CD4-positive, CD25-positive, alpha-beta regulatory T cell (primary cell): ENCODE results near the gene SOX21. TPM values are rescaled to one million over a fixed set of nuclear protein-coding genes. Genes with fewer than 3 reads are reported as not detected.

Experiments used
- ATAC-seq, 2 donors: fragments of 150-1000 bp; cut with Tn5 transposase; one replicate each; pipeline ENCODE4 v1.10.0; 2021; ENCODE audit warnings: low read depth in 2 of 2, moderate number of reproducible peaks in 2 of 2, moderate library complexity in 1 of 2
- DNase-seq, 3 donors: peaks; one replicate each; pipeline versions ENCODE4 v3.0.0 to v3.0.0-alpha.2; 2012 to 2022; ENCODE audit warnings: mixed read lengths in 1 of 3
- H3K27ac ChIP-seq: one replicate; pipeline ENCODE4 v1.7.0; 2013; ENCODE audit warnings: mild to moderate bottlenecking, low read length; ENCODE audit not compliant: insufficient read depth, poor library complexity, severe bottlenecking
- H3K27me3 ChIP-seq: one replicate; pipeline ENCODE4 v1.7.0; 2013; ENCODE audit warnings: low read length; ENCODE audit not compliant: control insufficient read depth, insufficient read depth
- H3K36me3 ChIP-seq: one replicate; pipeline ENCODE4 v1.7.0; 2013; ENCODE audit warnings: mild to moderate bottlenecking, low read length, moderate library complexity; ENCODE audit not compliant: control insufficient read depth, insufficient read depth
- H3K4me1 ChIP-seq: 2 replicates; pipeline ENCODE4 v1.7.0; 2013; ENCODE audit warnings: mild to moderate bottlenecking, low read length; ENCODE audit not compliant: insufficient read depth, control insufficient read depth, poor library complexity, severe bottlenecking
- H3K4me3 ChIP-seq: one replicate; pipeline ENCODE4 v1.7.0; 2013; ENCODE audit warnings: low read depth, mild to moderate bottlenecking, low read length, moderate library complexity
- H3K9me3 ChIP-seq, 2 experiments: 1 replicate in 1 of 2; 2 replicates in 1 of 2; pipeline ENCODE4 v1.7.0; 2013; ENCODE audit warnings: low read length in 2 of 2, mild to moderate bottlenecking in 1 of 2, moderate library complexity in 1 of 2; ENCODE audit not compliant: control insufficient read depth in 2 of 2
- H3K27ac Mint-ChIP-seq, 3 donors: one replicate each; pipeline ENCODE4 v1.8.0; 2020 to 2022; ENCODE audit warnings: mild to moderate bottlenecking in 3 of 3, mixed read lengths in 3 of 3, moderate library complexity in 2 of 3
- H3K27me3 Mint-ChIP-seq: one replicate; pipeline ENCODE4 v1.8.0; 2022; ENCODE audit warnings: mild to moderate bottlenecking, mixed read lengths
- H3K36me3 Mint-ChIP-seq: one replicate; pipeline ENCODE4 v1.8.0; 2020; ENCODE audit warnings: mixed read lengths
- H3K4me1 Mint-ChIP-seq, 4 donors: one replicate each; pipeline ENCODE4 v1.8.0; 2020 to 2022; ENCODE audit warnings: mixed read lengths in 4 of 4, mild to moderate bottlenecking in 1 of 4
- H3K4me3 Mint-ChIP-seq, 4 donors: one replicate each; pipeline ENCODE4 v1.8.0; 2020 to 2022; ENCODE audit warnings: mild to moderate bottlenecking in 4 of 4, mixed read lengths in 4 of 4, moderate library complexity in 3 of 4
- H3K9me3 Mint-ChIP-seq, 7 donors: one replicate each; pipeline ENCODE4 v1.8.0; 2020 to 2022; ENCODE audit warnings: mixed read lengths in 7 of 7, mild to moderate bottlenecking in 3 of 7, moderate library complexity in 2 of 7
- polyA plus RNA-seq, 4 donors: library from polyadenylated mRNA; unstranded; fragments of 300-500 nt; fragmentation: Illumina TruSeq; gene quantifications; one replicate each; pipeline ENCODE4 v1.2.3, GENCODE V29; 2021
- total RNA-seq: library from RNA; stranded (reverse); gene quantifications from one replicate; pipeline ENCODE4 v1.2.3, GENCODE V29; 2022

The SOX21 gene
- total and polyA plus RNA-seq, 5 donors from 2014 or later = not detected

DNA sequence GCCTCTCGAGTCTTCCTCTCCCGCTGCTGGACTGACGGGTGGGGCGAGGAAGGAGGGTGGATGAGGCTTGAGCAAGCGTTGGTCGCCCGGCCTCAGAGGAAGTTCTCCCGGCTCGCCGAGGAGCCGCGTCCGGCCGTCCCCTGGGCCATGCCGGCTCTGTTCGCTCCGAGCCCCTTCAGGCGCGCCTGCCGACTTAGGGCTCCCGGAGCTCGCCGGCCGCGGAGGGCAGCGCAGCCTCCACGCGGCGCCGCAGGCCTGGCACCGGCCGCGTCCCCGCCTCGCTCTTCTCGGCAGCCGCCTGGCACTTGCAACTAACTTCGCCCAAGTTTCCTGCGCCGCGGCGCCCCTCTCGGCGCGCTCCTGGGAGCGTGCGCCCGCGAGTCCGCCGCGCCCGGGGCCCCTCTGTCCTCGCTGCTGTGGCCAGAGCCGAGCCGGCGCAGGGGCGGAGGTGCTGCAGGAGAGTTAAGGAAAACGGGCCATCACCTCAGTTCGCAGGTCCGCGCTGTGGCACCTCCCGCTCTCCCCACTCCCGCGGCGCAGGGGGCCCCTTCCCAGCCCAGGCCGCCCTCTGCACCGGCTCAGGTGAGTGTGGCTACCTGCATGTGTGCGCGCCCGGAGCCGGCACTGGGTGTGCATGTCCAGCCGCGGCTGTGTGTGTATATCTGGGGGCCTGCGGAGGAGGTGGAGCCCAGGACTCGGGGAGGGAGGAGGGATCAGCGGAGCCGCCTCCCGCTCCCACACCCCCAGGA is 641 bp upstream of the SOX21 start:
- no peak overlapping the region for H3K27ac Mint-ChIP-seq
- peaks cover 40% of the 10 kb centered on the region for H3K27me3 ChIP-seq
- H3K36me3 Mint-ChIP-seq = no peaks in the 10 kb centered on the region
- peaks cover 6 to 26% (median 12%) of the 10 kb centered on the region in 4 donors for H3K4me1 Mint-ChIP-seq
- peaks cover 0 to 4% of the 10 kb centered on the region in 2 experiments for H3K9me3 ChIP-seq
- peak overlapping the region in 3 of 4 donors; percentile 52 to 75 (median 71) for H3K4me3 Mint-ChIP-seq
- no peak overlapping the region for H3K4me3 ChIP-seq
- H3K27me3 Mint-ChIP-seq = peaks cover 79% of the 10 kb centered on the region
- ATAC-seq (no peak), DNase-seq (peak in 1 of 3 donors; percentile 17)
- H3K4me1 ChIP-seq = peaks cover 23% of the 10 kb centered on the region
- peaks cover 0 to 4% (median 0%) of the 10 kb centered on the region in 7 donors for H3K9me3 Mint-ChIP-seq
- H3K27ac ChIP-seq = no peak overlapping the region
- H3K36me3 ChIP-seq = no peaks in the 10 kb centered on the region

GRCh38 chr13:94711561-94712286 is 621 bp downstream of the SOX21 start:
- Mint-ChIP-seq H3K9me3 (peaks cover 0 to 3% (median 0%) of the 10 kb centered on the region in 7 donors), H3K27ac (no peak overlapping the region), H3K27me3 (peaks cover 80% of the 10 kb centered on the region), H3K4me3 (peak overlapping the region in 2 of 4 donors; percentile 50 to 75), H3K36me3 (no peaks in the 10 kb centered on the region), H3K4me1 (peaks cover 12 to 31% (median 16%) of the 10 kb centered on the region in 4 donors)
- ATAC-seq = no peak
- Histone ChIP-seq H3K27ac (no peak overlapping the region), H3K4me1 (peaks cover 33% of the 10 kb centered on the region), H3K36me3 (no peaks in the 10 kb centered on the region), H3K27me3 (peaks cover 49% of the 10 kb centered on the region), H3K9me3 (peaks cover 0 to 4% of the 10 kb centered on the region in 2 experiments), H3K4me3 (no peak overlapping the region)
- peak in 1 of 3 donors; percentile 40 for DNase-seq

DNA sequence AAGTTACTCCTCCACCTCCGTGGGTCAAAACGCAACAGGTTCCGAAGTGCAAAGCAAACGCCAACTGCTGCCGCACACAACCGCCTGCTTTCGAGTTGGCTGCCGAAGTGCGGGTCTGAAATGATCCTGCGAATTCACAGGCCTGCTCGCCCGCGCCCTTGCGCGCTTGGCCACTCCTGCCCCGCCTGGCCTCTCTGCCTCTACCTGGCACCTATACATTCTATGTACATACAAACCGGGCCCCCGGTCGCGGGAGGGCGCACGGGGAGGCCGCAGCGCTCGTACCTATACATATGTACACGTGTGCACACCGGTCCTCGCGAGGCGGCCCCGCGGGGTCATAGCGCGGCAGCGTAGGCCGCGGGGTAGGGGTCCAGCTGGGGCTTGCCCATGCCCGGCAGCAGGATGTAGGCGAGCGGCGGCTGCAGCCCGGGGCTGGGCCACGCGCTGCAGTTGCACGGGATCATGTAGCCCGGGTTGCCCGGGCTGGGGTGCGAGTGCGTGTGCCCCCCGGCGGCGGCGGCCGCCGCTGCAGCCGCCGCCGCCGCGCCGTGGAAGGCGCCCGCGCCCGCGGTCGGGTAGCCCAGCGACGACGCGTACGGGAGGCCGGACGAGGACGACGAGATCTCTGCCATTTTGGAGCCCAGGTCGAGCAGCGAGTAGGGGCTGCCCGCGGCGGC is 1.3 kb downstream of the SOX21 start:
- H3K27me3 ChIP-seq = peaks cover 51% of the 10 kb centered on the region
- no peaks in the 10 kb centered on the region for H3K36me3 ChIP-seq
- H3K27ac ChIP-seq = no peak overlapping the region
- Mint-ChIP-seq H3K4me3 (peak overlapping the region in 2 of 4 donors; percentile 53 to 75), H3K27me3 (peaks cover 80% of the 10 kb centered on the region), H3K27ac (no peak overlapping the region), H3K9me3 (peaks cover 0 to 7% (median 0%) of the 10 kb centered on the region in 7 donors), H3K4me1 (peaks cover 12 to 34% (median 22%) of the 10 kb centered on the region in 4 donors), H3K36me3 (no peaks in the 10 kb centered on the region)
- DNase-seq (peak in 1 of 3 donors; percentile 33), ATAC-seq (peak; percentile 25 to 32)
- no peak overlapping the region for H3K4me3 ChIP-seq
- H3K4me1 ChIP-seq = peaks cover 33% of the 10 kb centered on the region
- H3K9me3 ChIP-seq = peaks cover 0 to 7% of the 10 kb centered on the region in 2 experiments

GRCh38 chr13:94710065-94710781 is 2.1 kb downstream of the SOX21 start:
- Histone ChIP-seq H3K4me1 (peaks cover 33% of the 10 kb centered on the region), H3K4me3 (no peak overlapping the region), H3K27me3 (peaks cover 56% of the 10 kb centered on the region), H3K27ac (no peak overlapping the region), H3K36me3 (no peaks in the 10 kb centered on the region), H3K9me3 (peaks cover 0 to 7% of the 10 kb centered on the region in 2 experiments)
- H3K27ac Mint-ChIP-seq = no peak overlapping the region
- H3K27me3 Mint-ChIP-seq = peaks cover 80% of the 10 kb centered on the region
- H3K4me1 Mint-ChIP-seq = peaks cover 12 to 37% (median 22%) of the 10 kb centered on the region in 4 donors
- ATAC-seq (no peak), DNase-seq (no peak)
- peaks cover 0 to 7% (median 1%) of the 10 kb centered on the region in 7 donors for H3K9me3 Mint-ChIP-seq
- peak overlapping the region; percentile 1 to 79 (median 64) for H3K4me3 Mint-ChIP-seq
- H3K36me3 Mint-ChIP-seq = no peaks in the 10 kb centered on the region

DNA sequence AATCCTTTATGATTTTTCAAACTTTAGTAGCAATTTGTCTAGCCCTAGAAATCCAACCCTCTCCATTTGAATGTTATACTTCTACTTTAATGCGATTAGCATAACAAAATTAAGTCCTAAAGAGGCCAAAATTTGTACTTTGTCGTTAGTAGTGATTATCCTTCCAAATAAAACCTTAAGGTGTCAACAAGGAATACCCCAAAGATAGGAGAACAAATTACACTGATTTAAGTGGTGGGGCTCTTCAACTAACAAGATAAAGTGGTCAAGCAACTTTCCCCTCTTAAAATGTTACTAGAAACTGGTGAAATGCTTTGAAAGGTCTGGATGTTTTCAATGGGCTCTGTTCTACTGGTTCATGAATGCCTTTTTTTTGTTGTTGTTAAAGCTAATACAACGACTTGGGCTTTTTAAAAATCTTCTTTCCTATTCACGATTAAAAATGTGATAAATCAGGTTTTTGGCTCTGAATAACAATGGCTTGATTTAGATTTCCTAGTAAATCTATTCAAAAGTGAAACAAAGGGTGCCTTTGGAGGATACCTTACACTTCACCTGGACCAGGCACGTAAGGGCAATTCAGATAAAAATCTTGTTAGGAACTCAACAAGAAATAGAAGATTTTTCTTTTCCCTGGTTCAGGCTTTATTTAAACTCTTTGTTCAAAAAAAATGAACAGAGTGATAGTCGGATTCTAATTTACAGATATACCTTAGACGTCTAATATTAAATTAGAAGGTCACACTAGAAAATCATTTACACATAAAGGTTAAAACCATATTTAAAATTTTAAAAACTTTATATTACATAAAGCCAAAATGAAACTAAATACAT is 3.1 kb downstream of the SOX21 start:
- peak overlapping the region in 1 of 3 donors; percentile 9 for H3K27ac Mint-ChIP-seq
- DNase-seq (no peak), ATAC-seq (no peak)
- Histone ChIP-seq H3K4me3 (no peak overlapping the region), H3K27ac (no peak overlapping the region), H3K36me3 (no peaks in the 10 kb centered on the region), H3K4me1 (peaks cover 33% of the 10 kb centered on the region), H3K9me3 (peaks cover 0 to 7% of the 10 kb centered on the region in 2 experiments), H3K27me3 (peaks cover 54% of the 10 kb centered on the region)
- H3K9me3 Mint-ChIP-seq = peaks cover 0 to 7% (median 1%) of the 10 kb centered on the region in 7 donors
- peak overlapping the region in 1 of 4 donors; percentile 69 for H3K4me3 Mint-ChIP-seq
- H3K27me3 Mint-ChIP-seq = peaks cover 80% of the 10 kb centered on the region
- peaks cover 12 to 37% (median 22%) of the 10 kb centered on the region in 4 donors for H3K4me1 Mint-ChIP-seq
- H3K36me3 Mint-ChIP-seq = peaks cover 1% of the 10 kb centered on the region

DNA sequence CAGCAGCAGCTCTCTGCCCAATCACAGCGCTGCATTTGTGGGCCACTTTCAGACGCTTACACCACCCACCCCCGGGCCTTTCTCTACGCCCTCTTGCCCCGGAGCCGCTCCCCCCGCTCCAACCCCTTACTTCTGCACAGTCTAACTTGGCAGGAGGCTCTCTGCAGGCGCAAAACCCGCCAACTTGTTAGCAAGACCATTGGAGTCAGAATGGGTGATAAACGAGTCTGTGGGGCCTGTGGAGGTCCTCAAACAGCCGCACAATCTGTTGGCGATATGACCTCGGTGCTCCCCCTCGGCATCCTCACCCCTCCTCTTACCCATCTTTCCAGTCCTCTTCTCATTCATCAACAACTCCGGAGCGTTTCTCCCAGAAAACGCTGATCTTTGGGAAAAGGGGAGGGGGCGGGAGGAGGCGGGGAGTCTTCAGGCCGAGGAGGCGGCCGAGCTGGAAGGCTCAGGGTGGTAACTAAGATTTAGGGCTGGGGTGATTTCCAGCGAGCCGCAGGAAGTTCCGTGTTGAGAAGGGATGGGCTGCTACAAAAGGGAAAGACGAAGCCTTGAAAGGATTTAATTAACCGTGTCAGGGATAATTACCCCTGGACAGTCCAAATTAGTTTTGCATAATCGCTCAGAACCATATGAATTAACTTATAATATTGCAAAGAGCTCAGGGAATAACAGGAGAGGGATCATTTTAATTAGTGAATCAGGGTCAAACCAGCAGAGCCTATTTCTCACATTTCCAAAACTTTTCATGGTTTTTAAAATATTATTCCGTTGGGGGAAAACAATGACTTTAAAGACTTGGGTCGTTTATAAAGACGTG is 4.1 kb downstream of the SOX21 start:
- no peak for ATAC-seq

More for the DNA sequence above, 4.1 kb downstream of the SOX21 start:
- Histone ChIP-seq H3K27me3 (peaks cover 53% of the 10 kb centered on the region), H3K9me3 (peaks cover 0 to 7% of the 10 kb centered on the region in 2 experiments), H3K4me3 (no peak overlapping the region), H3K36me3 (no peaks in the 10 kb centered on the region), H3K27ac (no peak overlapping the region), H3K4me1 (peaks cover 33% of the 10 kb centered on the region)
- H3K4me3 Mint-ChIP-seq = peak overlapping the region in 1 of 4 donors; percentile 48
- peaks cover 84% of the 10 kb centered on the region for H3K27me3 Mint-ChIP-seq
- peaks cover 6% of the 10 kb centered on the region for H3K36me3 Mint-ChIP-seq
- H3K9me3 Mint-ChIP-seq = peaks cover 0 to 10% (median 1%) of the 10 kb centered on the region in 7 donors
- no peak for DNase-seq
- peaks cover 17 to 33% (median 22%) of the 10 kb centered on the region in 4 donors for H3K4me1 Mint-ChIP-seq
- peak overlapping the region in 1 of 3 donors; percentile 52 for H3K27ac Mint-ChIP-seq
